HG03354 (cell line): ENCODE measurements around the gene SUB1.
"Not testable (repeated sequence)": the region's sequence is repeated elsewhere in the genome, so short reads cannot be mapped to it uniquely, and the experiment has no call there.

Experiments
- ATAC-seq: cut with Tn5 transposase; IDR thresholded peaks from one replicate; pipeline ENCODE4 v1.9.1; 2021; ENCODE audit warnings: mild to moderate bottlenecking; ENCODE audit not compliant: unreplicated experiment, poor library complexity, severe bottlenecking

The SUB1 gene

DNA sequence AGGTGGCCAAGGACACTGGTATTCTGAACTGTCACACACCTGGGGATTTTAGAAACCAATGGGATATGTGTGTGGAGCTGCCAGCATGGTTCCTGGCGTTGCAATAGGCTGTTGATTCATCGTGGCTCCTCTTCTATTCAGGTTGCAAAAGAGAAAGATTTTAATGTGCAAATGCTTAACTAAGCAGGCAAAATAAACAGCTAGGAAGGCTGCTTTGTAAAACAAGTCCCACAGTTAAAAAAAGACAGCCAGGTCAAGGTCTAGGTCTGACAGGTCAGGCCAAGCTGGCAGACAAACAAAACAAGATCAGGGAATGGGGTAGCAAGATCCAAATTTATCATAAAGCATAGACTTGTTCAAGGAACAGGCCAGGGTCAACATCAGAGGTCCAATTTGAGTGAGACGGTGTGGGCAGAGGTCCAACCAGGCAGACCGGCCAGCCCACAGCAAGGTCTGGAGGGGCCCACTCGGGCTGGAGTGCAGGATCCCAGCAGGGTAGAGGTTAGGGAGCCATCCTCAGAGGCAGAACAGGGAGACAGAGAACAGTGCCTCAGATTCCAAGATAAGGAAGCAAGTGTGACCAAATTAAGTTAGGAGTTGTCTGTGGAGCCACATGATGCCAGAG, 45.6 kb downstream of the SUB1 start:
- ATAC-seq = no peak

DNA sequence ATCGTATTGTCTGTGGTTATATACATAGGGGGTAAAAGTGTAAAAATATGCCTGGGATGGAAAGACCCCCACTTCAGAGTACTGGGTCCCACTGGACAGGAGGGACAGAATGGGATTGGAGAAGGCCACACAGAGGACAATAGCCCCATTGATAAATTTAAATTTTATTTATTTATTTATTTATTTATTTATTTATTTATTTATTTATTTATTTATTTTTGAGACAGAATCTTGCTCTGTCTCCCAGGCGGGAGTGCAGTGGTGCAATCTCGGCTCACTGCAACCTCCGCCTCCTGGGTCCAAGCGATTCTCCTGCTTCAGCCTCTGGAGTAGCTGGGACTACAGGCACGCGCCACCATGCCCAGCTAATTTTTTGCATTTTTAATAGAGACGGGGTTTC, 47.7 kb downstream of the SUB1 start:
- not testable (repeated sequence) for ATAC-seq

DNA sequence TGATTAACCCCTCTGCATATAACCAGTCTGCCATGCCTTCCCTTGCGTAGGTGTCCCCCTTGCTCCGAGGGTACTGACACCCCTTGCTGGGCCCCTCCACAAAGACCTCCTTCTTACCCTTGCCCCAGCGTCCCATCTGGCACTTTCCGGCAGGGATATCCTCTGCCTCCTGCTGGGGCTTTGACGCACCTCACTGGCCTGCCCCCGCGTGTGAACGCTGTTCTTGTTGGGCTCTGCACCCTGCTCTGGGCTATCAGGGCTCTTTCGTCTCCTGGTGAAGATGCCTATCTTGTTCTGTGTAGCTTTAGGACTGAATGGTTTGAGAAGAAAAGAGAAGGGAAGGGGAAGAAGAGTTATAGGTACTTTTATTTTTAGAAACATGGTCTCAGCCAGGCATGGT, 53.0 kb downstream of the SUB1 start:
- no peak for ATAC-seq

DNA sequence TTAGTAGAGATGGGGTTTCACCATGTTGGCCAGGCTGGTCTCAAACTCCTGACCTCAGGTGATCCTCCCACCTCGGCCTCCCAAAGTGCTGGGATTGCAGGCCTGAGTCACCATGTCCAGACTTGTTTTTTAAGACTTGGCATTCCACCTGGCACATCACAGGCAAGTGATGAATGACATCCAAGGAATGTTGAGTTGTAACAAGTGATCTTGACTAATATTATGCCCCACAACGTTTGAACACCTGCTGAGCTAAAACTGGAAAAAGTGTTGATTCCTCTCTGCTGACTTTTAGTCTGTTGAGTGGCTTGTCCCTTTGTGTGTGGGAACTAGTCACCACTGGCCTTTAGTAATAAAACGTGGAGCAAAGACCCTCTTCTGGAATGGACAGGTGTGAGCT, 54.6 kb downstream of the SUB1 start:
- ATAC-seq = no peak

DNA sequence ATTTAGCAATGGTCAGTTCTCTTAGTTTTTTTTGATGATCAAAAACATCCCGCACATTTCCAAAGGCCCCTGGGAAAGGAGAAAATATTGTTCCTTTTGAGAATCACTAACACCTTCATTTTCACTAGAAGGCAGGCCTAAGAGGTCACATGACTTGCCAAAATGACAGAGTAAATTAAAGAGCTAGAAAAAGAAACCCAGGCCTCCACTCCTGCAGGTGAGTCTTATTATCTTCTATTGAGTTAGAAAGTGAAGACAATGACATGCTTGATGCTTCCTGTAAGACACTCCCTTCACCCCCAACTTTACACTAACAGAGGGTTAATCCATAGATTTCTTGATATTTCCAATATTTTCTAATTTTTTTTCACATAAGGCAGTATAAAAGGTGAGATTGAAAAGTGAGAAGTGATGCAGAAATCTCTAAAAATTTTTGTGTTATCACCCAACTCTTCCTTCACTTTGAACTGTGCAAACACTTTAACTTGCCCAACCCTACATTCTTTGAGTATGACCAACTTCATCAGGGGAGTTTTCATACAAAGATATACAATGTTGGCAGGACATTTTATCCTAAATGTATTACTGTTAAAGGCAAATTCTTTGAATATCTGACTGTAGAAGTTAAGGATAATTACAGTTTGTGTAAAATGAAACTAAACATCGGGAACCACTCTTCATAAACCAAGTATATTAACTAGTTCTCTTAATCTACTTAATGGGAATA, 57.1 kb downstream of the SUB1 start:
- no peak for ATAC-seq

DNA sequence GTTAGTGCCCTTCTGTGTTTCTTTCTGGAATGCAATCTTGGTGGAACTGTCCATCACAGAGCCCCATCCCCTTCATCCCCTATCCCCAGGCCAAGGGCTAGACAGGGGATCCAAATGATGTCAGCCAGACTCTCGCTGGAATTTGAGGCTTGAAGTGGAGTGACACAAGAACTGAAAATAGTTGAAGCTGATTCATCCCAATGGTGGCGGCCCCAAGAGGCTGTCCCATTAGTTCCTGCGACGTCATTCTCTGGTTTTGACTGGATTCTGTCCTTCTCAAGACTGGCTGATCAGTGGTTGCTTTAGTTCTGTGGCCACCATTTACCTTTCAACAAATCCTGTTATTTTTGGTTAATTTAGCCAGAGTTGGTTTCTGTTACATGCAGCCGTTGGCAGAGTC, 59.9 kb downstream of the SUB1 start:
- no peak for ATAC-seq

DNA sequence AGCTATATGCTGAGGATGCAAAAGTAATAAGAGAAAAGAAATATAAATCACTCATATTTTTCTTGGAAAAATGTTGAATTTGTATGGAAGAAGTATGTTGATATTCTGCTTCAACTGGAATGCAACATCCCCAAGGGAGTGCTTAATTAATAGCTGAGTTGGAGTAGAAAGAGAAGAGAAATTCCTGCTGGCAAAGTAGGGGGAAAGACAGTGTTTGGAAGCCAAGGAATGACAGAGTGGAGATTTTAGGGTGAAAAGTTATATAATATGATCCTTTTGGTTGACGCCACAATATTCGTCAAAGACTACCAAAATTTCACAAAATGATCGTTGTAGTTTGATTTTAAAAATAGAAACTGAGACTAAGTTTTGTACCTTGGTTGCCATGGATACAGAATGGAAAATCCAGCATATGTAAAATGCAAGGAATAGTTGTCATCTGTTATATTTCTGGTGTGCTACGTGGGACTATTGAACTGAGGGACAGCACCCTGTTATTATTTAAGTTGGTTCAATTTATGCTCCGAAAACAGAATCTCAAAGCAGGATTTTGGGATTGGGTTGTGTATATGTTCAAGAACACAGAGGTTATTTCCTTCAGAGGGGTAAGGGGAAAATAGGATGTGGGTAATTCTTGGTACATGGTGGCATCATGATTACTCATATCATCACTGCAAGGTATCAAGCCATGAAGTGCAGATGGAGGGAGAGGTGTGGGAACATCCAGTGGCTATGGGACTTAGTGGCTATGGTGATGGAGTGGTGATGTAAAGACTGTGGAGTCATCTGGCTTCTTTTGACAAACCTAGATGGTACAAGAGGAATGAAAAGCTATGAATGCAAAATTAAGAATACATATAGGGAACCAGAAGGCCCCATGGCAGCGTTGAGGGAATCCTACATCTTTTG, 61.0 kb downstream of the SUB1 start:
- no peak for ATAC-seq

DNA sequence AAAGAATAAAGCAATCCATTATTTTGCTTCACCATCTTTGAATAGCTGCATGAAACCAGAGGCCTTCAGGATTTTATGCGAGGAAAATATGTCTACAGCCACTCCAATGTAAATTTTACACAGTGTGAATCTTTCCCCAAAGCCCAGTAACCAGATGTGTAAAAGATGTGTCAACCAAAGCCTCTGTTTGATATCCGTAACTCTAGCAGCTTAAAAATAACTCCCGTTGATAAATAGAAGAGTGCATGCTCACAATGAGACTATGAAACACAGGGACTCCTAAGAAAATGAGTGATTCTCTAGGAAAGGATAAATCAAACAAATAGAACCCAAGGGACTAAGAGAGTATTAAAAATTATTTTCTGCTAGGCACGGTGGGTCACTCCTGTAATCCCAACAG, 65.7 kb downstream of the SUB1 start:
- ATAC-seq = no peak

DNA sequence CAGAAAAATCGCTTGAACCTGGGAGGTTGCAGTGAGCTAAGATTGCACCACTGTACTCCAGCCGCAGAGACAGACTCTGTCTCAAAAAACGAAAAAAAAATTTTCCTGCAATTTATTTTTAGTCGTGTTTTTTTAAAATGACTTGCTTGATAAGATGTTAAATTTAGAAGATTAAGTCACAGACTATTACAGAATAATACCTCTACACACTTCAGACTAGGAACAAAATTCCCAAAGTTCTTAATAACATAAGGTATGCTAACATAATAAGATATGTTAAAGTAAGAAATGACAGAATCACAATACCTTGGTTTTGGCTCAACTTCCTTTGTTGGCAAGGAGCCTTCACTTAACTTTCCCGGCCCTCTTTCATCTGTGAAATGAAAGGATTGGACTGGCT, 66.3 kb downstream of the SUB1 start:
- no peak for ATAC-seq
